Vagina (tissue), 2 donors: ENCODE results near the gene GLS2.
"Not testable (repeated sequence)": the region's sequence is repeated elsewhere in the genome, so short reads cannot be mapped to it uniquely, and the experiment has no call there.

Source experiments
- CTCF ChIP-seq, 3 experiments: fragments of 450-650 bp in 2 of 3; fragments of 200-600 bp in 1 of 3; sonication (generic) in 1 of 3; IDR thresholded peaks; one replicate each; pipeline ENCODE4 v1.5.1; 2017 to 2019; ENCODE audit warnings: antibody characterized with exemption in 3 of 3, mild to moderate bottlenecking in 2 of 3, moderate library complexity in 2 of 3
- POLR2A ChIP-seq, 2 donors: fragments of 450-650 bp; IDR thresholded peaks; one replicate each; pipeline ENCODE4 v1.6.1; 2017; ENCODE audit warnings: antibody characterized with exemption in 2 of 2, mild to moderate bottlenecking in 2 of 2, moderate library complexity in 2 of 2

- not testable (repeated sequence) for TF ChIP-seq CTCF, POLR2A (IDR thresholded peaks at IDR 0.05)
These were observed 11.9 kb upstream of the GLS2 start for GRCh38 chr12:56499879-56500278.
